Stimulated activated CD4-positive, alpha-beta T cell treated with anti-CD3 and anti-CD28 coated beads, TNF-alpha, amount 100 ng/mL, for 1 hour (primary cell): ENCODE measurements around the gene SLC66A1.

Source experiments
- DNase-seq, 3 donors: peaks; one replicate each; pipeline ENCODE4 v3.0.0-alpha.2; 2020; ENCODE audit warnings: low read depth in 3 of 3, low spot score in 1 of 3

Gene SLC66A1

DNA sequence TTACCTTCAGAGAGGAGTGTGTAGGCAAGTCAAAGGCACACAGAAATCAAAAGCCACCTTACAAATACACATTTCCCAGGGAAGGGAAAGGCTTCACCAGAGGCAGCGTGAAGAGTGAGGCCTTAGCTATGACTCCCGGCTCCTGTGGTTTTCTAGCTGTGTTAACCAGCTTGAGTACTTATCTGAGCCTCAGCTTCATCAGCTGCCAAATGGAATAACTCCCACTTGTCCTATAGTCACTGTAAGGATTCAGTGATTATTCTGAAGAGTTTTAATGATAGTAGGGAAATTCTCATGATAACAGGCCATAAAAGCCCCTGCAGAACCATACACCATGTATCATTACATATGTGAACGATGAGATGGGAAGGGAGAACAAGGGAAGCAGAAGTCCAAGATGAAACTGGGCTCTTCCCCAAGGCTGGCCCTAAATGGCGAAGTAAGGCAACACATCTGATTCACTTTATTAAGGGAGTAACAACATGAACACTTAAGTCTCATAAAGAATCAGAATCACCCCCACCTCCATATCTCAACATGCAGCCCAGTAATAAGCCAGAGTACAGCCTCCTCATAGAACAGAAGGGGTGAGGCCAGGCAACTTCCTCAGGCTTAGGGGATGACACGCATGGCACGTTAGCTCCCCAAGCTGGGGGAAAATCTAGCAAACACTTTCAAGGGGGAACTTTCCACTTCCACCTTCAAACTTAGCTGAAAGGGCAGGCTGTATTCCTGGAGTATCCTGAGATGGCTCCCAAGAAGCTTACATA is 63.7 kb downstream of the SLC66A1 start:
- DNase-seq: no peak

DNA sequence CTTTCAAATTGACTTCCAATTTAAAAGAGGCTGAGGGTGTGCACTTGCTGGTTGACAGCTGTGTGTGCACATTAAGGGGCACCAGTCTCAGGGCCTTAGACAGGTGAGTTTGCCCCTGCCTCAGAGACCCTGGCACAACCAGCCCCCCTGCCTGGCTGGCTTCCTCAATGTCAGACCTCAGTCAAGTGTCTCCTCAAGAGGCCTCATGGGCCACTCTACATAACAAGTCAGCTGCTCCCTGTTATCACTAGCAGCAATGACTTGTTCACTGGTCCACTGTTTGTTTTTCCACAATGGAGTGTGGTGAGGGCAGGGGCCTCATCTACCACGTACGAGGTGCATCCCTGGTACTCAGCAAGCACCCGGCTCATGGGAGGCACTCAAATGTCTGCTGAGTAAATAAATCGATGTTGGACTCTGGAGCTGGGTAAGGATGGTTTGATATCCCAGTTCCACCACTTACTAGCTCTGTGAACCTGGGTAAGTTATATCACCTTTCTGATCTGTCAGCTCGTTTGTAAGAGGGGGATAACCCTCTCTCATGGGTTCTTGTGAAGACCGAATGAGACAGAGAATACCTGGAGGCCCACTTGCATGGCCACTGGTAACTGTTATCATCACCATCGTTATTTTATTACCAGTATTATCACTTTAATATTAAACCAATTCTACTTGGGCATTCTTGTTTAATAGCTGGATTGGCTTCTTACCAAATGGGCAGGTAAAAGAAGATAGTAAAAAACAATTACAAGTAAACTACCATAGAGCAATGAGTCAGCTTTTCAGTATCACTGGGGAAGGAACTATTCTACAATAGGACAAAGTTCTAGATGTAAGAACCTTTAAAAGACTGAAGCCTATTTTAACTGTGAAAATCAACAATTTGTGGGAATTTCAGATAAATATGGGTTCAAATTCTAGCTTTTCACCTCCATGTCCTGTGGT is 64.6 kb downstream of the SLC66A1 start:
- no peak for DNase-seq

DNA sequence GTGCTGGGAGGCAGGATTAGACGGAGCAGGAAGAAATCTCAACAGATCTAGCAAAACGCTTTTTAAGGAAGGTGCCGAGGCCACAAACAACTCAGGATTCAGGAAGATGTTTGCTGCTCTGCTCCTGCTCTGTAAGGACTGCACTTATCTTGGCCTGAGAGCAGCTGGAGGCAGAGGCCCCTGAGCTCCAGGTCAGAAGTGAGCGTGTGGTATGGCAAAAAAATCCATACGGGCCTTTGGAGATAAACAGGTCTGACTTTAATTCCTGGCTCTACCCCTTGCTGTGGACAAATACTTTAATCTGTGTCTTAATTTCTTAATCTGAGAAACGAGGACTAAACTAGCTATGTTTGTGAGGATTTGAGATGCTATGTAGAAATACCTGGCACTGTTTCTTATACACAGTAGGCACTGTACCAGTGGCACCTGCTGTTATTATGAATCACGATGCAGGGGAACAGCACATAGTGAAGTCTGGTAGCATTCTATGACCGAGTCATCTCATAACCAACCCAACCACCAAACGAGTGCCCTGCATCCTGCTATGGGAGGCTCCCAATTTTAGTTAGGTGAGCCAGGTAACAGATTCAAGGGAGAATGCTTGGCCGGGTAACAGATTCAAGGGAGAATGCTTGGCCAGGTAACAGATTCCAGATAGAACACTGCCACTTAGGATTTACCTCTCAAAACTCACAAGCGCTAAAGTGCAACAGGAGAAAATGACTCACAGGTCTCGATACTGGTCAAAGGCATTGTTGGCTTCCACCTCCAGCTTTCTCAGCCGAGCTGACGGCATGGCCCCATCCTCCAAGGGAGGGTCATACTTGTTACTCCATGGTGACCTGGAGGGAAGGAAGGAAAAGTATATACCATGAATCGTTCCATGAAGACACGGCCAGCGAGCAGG is 65.9 kb downstream of the SLC66A1 start:
- DNase-seq: no peak
